HG02759 (cell line): Measurements from ENCODE around the gene CHD9.

Experiments used
- ATAC-seq: cut with Tn5 transposase; IDR thresholded peaks from one replicate; pipeline ENCODE4 v1.9.1; 2021; ENCODE audit warnings: mild to moderate bottlenecking, moderate library complexity; ENCODE audit not compliant: unreplicated experiment

CHD9 gene

DNA sequence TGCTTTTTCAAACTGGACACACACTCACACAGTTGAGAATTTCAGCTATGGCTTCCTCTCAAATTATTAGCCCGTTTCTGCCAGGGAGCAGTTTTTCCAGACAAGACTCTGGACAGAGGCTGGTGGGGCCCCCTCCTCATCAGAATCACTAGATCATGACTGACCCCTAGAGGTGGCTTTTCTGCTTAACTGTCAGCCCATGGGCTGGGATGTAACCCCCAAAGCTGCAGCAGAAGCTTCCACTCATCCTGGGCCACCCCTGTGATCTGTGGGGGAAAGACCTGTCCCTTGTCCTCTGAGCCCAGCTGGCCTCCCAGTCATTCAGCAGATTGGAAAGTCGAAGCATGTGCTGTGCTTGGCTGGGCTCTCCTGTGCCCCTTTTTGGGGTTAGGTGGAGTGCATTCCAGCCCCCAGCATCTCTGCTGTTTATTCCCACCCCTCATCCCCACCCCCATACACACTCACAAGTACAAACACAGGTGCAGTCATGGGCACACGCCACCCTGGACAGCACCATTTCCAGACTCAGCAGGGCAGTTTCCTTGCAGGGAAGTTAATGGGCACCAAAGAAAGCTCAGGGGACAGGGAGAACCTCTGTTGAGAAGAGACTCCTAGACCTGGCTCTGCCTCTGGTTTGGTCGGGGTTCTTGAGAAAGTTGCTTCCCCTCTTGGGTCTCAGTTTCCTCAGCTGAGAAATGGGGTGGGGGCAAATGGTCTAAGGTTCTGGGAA, 301.9 kb downstream of the CHD9 start:
- ATAC-seq, result no peak

DNA sequence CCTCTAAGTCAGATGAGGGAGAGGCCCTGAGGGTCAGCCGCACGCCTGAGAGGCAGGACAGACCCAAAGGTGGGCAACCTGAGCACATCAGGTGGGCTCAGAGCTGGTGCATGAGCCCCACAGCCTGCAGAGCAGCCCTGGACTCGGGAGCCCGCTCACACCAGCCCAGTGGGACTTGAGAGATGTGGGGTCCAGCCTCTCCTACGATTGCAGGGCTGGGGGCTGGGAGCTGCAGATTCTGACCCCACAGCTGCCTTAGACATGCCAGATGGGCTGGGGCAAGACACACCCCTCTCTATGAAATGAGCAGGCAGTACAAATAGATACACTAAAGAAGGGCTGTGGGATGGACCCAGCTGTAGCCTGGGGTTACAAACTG, 302.4 kb downstream of the CHD9 start:
- no peak for ATAC-seq

DNA sequence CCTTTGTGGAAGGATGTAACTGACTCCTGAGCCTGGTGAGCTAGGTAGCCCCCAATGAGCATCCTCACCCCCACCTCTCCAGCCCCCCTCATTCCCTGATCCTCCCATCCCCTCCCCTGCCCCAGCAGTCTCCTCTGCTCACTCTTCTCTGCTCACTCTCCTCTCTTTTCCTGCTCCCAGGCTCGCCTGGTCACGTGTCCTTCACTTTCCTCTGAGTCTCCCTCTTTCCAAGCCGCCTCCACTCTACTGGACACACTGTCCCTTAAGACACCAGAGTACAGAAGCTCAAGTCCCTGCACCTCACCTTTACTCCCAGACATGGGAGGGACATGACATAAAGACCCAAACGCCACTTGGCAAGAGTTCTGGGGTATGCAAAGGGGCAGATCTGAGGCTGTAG, 303.2 kb downstream of the CHD9 start:
- ATAC-seq, result no peak

DNA sequence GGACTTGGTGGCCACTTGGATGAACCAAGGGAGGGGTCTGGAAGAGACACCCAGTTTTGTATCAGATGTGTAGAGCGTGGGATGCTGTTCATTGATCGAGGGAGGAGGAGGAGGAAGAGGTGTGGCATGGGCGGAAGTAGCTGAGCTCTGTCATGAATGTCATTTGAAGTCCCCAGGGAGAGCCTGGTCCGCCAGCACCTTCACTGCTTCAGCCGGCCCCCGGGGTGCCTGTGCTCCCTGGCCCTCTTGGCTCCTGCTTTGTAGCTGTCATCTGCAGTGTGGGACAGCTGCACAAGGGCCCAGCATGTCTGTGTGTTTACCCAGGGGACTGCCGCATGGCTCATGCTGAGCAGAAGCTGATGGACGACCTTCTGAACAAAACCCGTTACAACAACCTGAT, 304.1 kb downstream of the CHD9 start:
- no peak for ATAC-seq

DNA sequence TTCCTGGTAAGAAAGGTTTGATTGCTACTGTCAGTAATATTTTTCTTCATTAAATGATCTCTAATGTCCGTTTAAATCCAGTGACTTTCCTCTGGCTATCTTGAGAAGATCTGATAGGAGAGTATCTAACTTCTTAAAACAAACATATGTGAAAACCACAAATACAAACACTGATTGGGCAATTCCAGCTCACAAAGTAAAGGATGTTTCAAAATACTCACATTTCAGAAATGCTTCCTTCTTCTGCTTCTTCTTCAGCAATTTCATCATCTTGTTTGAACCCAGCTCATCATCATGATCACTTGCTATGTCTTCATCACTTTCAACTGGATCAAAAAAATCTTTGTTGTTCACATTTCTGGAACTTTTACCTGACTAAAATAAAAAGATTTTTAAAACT, 315.1 kb downstream of the CHD9 start:
- no peak for ATAC-seq

DNA sequence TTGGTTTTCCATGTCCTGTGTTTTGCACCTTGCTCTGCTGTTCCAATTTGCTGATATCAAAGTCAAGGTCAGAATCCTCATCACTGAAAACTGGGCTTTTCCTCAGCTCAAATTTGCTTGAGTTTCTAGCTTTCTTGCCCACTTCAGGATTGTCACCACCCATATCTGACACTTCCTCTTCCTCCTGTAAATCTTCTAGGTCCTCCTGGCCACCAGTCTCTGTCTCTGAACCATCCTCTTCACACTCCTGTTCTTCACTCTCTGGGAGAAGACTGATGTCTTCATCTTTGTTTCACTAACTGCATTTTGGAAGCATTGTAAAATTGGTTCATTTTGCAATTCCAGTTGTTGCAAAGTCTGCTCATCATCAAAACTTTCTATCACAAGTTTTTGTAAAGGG, 316.0 kb downstream of the CHD9 start:
- ATAC-seq, result no peak

DNA sequence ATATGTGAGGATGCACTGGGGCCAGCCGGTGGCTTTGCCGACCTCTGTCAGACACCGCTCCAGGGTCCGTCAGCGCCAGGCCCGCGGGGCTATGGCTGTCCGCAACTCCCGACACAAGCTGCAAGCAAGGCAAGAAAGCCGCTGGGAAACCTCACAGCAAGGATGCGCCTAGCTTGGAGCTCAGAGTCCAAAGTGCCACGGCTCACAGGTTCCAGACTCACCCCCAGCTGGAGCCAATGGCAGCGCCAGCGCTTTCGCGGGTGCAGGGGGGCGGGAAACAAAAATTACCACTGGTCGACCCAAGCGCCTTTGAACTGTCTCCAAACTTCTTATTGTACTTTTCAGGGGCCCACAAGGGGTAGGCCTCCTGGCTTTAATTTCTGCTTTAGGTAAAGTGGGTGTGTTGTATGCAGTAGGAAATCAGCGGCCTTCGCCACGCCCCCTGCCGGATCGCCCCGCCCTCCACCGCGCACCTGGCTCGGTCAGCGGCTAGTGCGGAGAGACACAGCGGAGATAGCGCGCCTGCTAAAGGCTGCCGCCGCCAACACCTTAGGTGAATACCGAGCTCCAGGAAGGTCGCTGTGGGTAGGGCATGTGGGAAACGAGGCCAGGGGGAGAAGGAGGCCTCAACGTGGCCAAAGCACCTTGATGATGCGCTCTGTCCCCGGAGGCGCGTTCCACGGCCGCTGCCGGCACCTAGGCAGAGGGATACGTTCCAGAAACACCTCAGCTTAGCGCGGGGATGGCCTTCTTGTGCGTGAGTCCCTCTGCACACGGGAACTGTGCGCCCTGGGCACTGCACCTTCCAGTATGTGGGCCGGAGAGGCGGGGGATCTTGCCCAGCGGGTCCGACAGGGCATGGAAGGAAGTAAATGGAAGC, 318.4 kb downstream of the CHD9 start:
- ATAC-seq, result peak; percentile 85

DNA sequence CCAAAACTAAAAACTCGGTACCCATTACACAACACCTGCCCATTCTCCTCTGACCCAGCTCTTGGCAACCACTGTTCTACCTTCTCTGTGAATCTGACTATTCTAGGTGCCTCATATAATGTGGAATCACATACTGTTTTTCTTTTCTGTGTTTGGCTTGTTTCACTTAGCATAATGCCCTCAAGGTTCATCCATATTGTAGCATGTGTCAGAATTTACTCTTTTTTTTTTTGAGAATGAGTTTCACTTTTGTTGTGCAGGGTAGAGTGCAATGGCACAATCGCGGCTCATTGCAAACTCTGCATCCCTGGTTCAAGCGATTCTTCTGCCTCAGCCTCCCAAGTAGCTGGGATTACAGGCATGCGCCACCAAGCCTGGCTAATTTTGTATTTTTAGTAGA, 320.0 kb downstream of the CHD9 start:
- no peak for ATAC-seq

DNA sequence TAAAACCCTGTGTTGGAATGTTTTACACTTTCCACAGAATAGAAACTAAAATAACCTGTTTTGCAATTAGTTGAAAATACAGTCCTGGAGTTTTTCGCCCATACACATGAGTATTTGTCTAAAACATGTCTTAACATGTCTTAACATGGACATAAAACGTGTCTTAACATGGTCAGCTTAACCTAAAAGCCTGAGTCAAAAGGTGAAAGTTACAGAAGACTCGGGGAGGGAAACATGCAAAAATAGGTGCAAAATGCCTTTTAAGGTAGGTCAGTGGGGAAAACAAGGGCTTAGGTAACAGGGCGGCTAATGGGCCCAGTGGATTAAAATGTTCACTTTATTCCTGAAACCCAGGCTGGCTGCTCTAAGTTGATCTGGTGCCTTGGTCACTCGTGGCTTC, 323.3 kb downstream of the CHD9 start:
- ATAC-seq, result no peak
